ENCODE measurements around the gene GAREM1.

DNA sequence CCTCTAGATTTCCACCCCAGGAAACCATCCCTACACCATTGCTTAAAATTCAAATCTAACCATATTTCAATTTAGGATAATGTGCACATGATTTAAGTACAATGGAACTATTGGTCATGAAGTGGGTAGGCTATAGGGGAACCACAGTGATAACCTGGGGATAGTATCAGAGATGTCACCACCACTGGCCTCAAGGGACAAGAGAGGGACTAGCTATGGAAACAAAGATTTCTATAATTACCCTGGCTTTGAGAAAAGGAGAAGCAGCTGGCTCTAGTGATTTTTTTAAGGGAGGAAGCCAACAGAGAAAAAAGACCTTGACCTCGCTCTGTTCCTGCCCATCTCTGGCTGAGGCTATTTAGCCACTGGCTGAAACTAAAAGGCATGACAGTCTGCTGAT lies 148.9 kb downstream of the GAREM1 start:
- TF ChIP-seq MAX (IDR thresholded peaks at IDR 0.05; ENCODE audit: insufficient read depth, insufficient read length) (no peak), POLR2A (IDR thresholded peaks at IDR 0.05; ENCODE audit: low read depth, low read length) (no peak), CTCF (IDR thresholded peaks at IDR 0.05; ENCODE audit: extremely low read depth in 1 of 2, insufficient read depth in 1 of 2, low read depth in 1 of 2, low read length in 2 of 2) (no peak), FOS (IDR thresholded peaks at IDR 0.05; ENCODE audit: borderline replicate concordance, insufficient read depth, low read length) (no peak), POLR2AphosphoS5 (IDR thresholded peaks at IDR 0.05; ENCODE audit: insufficient read depth, low read depth, low read length) (no peak), EZH2 (IDR thresholded peaks at IDR 0.05; ENCODE audit: borderline replicate concordance, low read depth, low read length, severe bottlenecking) (no peak)

Measured in endothelial cell of umbilical vein (primary cell).